OCI-LY1 (cell line): Measurements from ENCODE around the gene REXO1.

Source experiments
- H2AFZ ChIP-seq: fragments of 200-600 bp; sonication (generic), shearing (Covaris generic); 2 replicates; pipeline ENCODE4 v1.6.0; 2014; ENCODE audit warnings: antibody characterized with exemption, mild to moderate bottlenecking, low read length
- H3F3A ChIP-seq: fragments of 200-600 bp; sonication (generic), shearing (Covaris generic); 2 replicates; pipeline ENCODE4 v1.6.0; 2014; ENCODE audit warnings: mild to moderate bottlenecking, antibody characterized with exemption, low read length, moderate library complexity; ENCODE audit not compliant: insufficient read depth
- H3K27ac ChIP-seq: fragments of 200-600 bp; sonication (generic); 2 replicates; pipeline ENCODE4 v1.5.1; 2014; ENCODE audit warnings: low read length, mixed run types, mild to moderate bottlenecking, low read depth; ENCODE audit not compliant: poor library complexity, severe bottlenecking
- H3K27me3 ChIP-seq: fragments of 200-600 bp; sonication (generic); 2 replicates; pipeline ENCODE4 v1.6.0; 2014; ENCODE audit warnings: antibody characterized with exemption, mild to moderate bottlenecking, low read length, moderate library complexity; ENCODE audit not compliant: insufficient read depth
- H3K36me3 ChIP-seq: fragments of 200-600 bp; sonication (generic); 2 replicates; pipeline ENCODE4 v1.6.1; 2014; ENCODE audit warnings: mild to moderate bottlenecking, antibody characterized with exemption, low read length, moderate library complexity, mixed read lengths; ENCODE audit not compliant: insufficient read depth
- H3K4me1 ChIP-seq: fragments of 200-600 bp; sonication (generic); 2 replicates; pipeline ENCODE4 v1.5.1; 2014; ENCODE audit warnings: mild to moderate bottlenecking, low read length, moderate library complexity; ENCODE audit not compliant: insufficient read depth, severe bottlenecking
- H3K4me2 ChIP-seq: fragments of 200-600 bp; sonication (generic), shearing (Covaris generic); 2 replicates; pipeline ENCODE4 v1.6.1; 2014; ENCODE audit warnings: low read length
- H3K4me3 ChIP-seq: fragments of 200-600 bp; sonication (generic); 2 replicates; pipeline ENCODE4 v1.5.1; 2014; ENCODE audit warnings: low read length, low read depth, mild to moderate bottlenecking, mixed read lengths; ENCODE audit not compliant: poor library complexity, severe bottlenecking
- H3K79me2 ChIP-seq: fragments of 200-600 bp; shearing (Covaris generic); 2 replicates; pipeline ENCODE4 v1.6.1; 2016; ENCODE audit warnings: mixed run types, low read length, mixed read lengths; ENCODE audit not compliant: insufficient read depth
- H3K9ac ChIP-seq: fragments of 200-600 bp; sonication (generic), shearing (Covaris generic); 2 replicates; pipeline ENCODE4 v1.6.1; 2014; ENCODE audit warnings: mild to moderate bottlenecking, low read length, mixed read lengths
- H3K9me2 ChIP-seq: fragments of 200-600 bp; sonication (generic), shearing (Covaris generic); 2 replicates; pipeline ENCODE4 v1.6.1; 2014; ENCODE audit warnings: low read depth, mild to moderate bottlenecking, low read length, mixed read lengths
- H3K9me3 ChIP-seq: fragments of 200-600 bp; shearing (Covaris generic); 2 replicates; pipeline ENCODE4 v1.6.1; 2014; ENCODE audit warnings: low read length, mixed read lengths
- H4K20me1 ChIP-seq: fragments of 200-600 bp; sonication (generic), shearing (Covaris generic); 2 replicates; pipeline ENCODE4 v1.6.0; 2016; ENCODE audit warnings: mild to moderate bottlenecking, low read length; ENCODE audit not compliant: insufficient read depth
- CTCF ChIP-seq: fragments of 200-600 bp; sonication (generic), shearing (Covaris generic); IDR thresholded peaks from 2 replicates; pipeline ENCODE4 v1.5.1; 2017; ENCODE audit warnings: mild to moderate bottlenecking, antibody characterized with exemption, low read length, moderate library complexity, mixed read lengths
- EZH2 ChIP-seq: fragments of 200-600 bp; sonication (generic), shearing (Covaris generic); IDR thresholded peaks from 2 replicates; pipeline ENCODE4 v1.8.0; 2017; ENCODE audit warnings: borderline replicate concordance, mixed run types, mild to moderate bottlenecking, antibody characterized with exemption, low read length, moderate library complexity, mixed read lengths

Gene REXO1

GRCh38 chr19:1849132-1849474, 820 bp upstream of the REXO1 start:
- Histone ChIP-seq H3K9ac (no peak overlapping the region), H3F3A (no peaks in the 10 kb centered on the region), H3K4me3 (peak overlapping the region; percentile 98), H3K9me3 (no peaks in the 10 kb centered on the region), H3K4me2 (peak overlapping the region; percentile 59; the same call in 1 of the 2 replicates), H3K27me3 (no peaks in the 10 kb centered on the region), H4K20me1 (no peaks in the 10 kb centered on the region), H3K9me2 (no peaks in the 10 kb centered on the region), H2AFZ (no peak overlapping the region), H3K79me2 (peaks cover 28% of the 10 kb centered on the region), H3K4me1 (peaks cover 43% of the 10 kb centered on the region), H3K27ac (peak overlapping the region; percentile 8), H3K36me3 (peaks cover 3% of the 10 kb centered on the region; the same call in 1 of the 2 replicates)
- TF ChIP-seq CTCF (no peak), EZH2 (no peak)

GRCh38 chr19:1847684-1848398, 442 bp downstream of the REXO1 start:
- H3K27me3 ChIP-seq = no peaks in the 10 kb centered on the region
- no peaks in the 10 kb centered on the region for H4K20me1 ChIP-seq
- TF ChIP-seq EZH2 = no peak
- no peak for TF ChIP-seq CTCF
- H3F3A ChIP-seq = no peaks in the 10 kb centered on the region
- no peaks in the 10 kb centered on the region for H3K9me2 ChIP-seq
- H3K4me2 ChIP-seq = peak overlapping the region; percentile 96
- H3K36me3 ChIP-seq = peaks cover 8% of the 10 kb centered on the region; the same call in 1 of the 2 replicates
- H3K79me2 ChIP-seq = peaks cover 35% of the 10 kb centered on the region
- no peak overlapping the region for H3K27ac ChIP-seq
- peak overlapping the region; percentile 95 for H3K9ac ChIP-seq
- peak overlapping the region; percentile 98 for H3K4me3 ChIP-seq
- H3K4me1 ChIP-seq = peaks cover 45% of the 10 kb centered on the region
- no peak overlapping the region for H2AFZ ChIP-seq
- H3K9me3 ChIP-seq = no peaks in the 10 kb centered on the region

- Histone ChIP-seq H3K4me2 (peak overlapping the region; percentile 96), H3K79me2 (peaks cover 40% of the 10 kb centered on the region), H3K9me3 (no peaks in the 10 kb centered on the region), H4K20me1 (no peaks in the 10 kb centered on the region), H3K9me2 (no peaks in the 10 kb centered on the region), H3K27ac (no peak overlapping the region), H3K4me3 (peak overlapping the region; percentile 98), H3K27me3 (no peaks in the 10 kb centered on the region), H3K36me3 (peaks cover 8% of the 10 kb centered on the region; the same call in 1 of the 2 replicates), H2AFZ (no peak overlapping the region), H3K4me1 (peaks cover 45% of the 10 kb centered on the region), H3F3A (no peaks in the 10 kb centered on the region), H3K9ac (peak overlapping the region; percentile 95)
- TF ChIP-seq CTCF (no peak), EZH2 (no peak)
Measured at GRCh38 chr19:1847348-1847683, 967 bp downstream of the REXO1 start.
